ENCODE data around the gene MAP4K4. TPM values are rescaled to one million over a fixed set of nuclear protein-coding genes. Genes with fewer than 3 reads are reported as not detected.

The MAP4K4 gene
- total and polyA plus RNA-seq, 12 donors = 8.7 to 43.1 (median 21.8) TPM

GRCh38 chr2:101722864-101723263 is 25.4 kb downstream of the MAP4K4 start:
- no peaks in the 10 kb centered on the region for H3K9me3 ChIP-seq (replicated peaks in 1 of 3)
- no peaks in the 10 kb centered on the region for H3K36me3 ChIP-seq (replicated peaks in 1 of 2)
- no peak overlapping the region for H3K27ac ChIP-seq
- H3K27me3 ChIP-seq = no peaks in the 10 kb centered on the region
- intact Hi-C loops (cut with DNase I) = no loop called here
- TF ChIP-seq POLR2A (IDR thresholded peaks at IDR 0.05) = no peak
- TF ChIP-seq CTCF (IDR thresholded peaks at IDR 0.05) = no peak
- DNase-seq = no peak
- 83 to 86% (median 84%) methylated on average over 4 of the region's 4 CpGs for WGBS, 4 donors
- no peaks in the 10 kb centered on the region for H3K4me1 ChIP-seq (replicated peaks in 1 of 2)
- no peak overlapping the region for H3K4me3 ChIP-seq

GRCh38 chr2:101723371-101724124 is 26.0 kb downstream of the MAP4K4 start:
- intact Hi-C loops (cut with DNase I) = no loop called here
- H3K4me1 ChIP-seq (replicated peaks in 1 of 2) = no peaks in the 10 kb centered on the region
- no peak for DNase-seq

GRCh38 chr2:101724125-101724474 is 26.6 kb downstream of the MAP4K4 start:
- intact Hi-C loops (cut with DNase I) = no loop called here
- Histone ChIP-seq H3K9me3 (replicated peaks in 1 of 3) (no peaks in the 10 kb centered on the region), H3K36me3 (replicated peaks in 1 of 2) (no peaks in the 10 kb centered on the region), H3K27ac (no peak overlapping the region), H3K27me3 (no peaks in the 10 kb centered on the region), H3K4me1 (replicated peaks in 1 of 2) (no peaks in the 10 kb centered on the region), H3K4me3 (no peak overlapping the region)
- 70 to 80% (median 74%) methylated on average over 3 of the region's 3 CpGs for WGBS, 4 donors
- TF ChIP-seq CTCF (IDR thresholded peaks at IDR 0.05) (no peak), POLR2A (IDR thresholded peaks at IDR 0.05) (no peak)
- DNase-seq = no peak

More at GRCh38 chr2:101723371-101724124, 26.0 kb downstream of the MAP4K4 start:
- Histone ChIP-seq H3K4me3 (no peak overlapping the region), H3K27ac (no peak overlapping the region), H3K27me3 (no peaks in the 10 kb centered on the region), H3K36me3 (replicated peaks in 1 of 2) (no peaks in the 10 kb centered on the region), H3K9me3 (replicated peaks in 1 of 3) (no peaks in the 10 kb centered on the region)
- TF ChIP-seq CTCF (IDR thresholded peaks at IDR 0.05) = no peak
- no peak for TF ChIP-seq POLR2A (IDR thresholded peaks at IDR 0.05)
- 89 to 93% (median 93%) methylated on average over 4 of the region's 4 CpGs for WGBS, 4 donors

DNA sequence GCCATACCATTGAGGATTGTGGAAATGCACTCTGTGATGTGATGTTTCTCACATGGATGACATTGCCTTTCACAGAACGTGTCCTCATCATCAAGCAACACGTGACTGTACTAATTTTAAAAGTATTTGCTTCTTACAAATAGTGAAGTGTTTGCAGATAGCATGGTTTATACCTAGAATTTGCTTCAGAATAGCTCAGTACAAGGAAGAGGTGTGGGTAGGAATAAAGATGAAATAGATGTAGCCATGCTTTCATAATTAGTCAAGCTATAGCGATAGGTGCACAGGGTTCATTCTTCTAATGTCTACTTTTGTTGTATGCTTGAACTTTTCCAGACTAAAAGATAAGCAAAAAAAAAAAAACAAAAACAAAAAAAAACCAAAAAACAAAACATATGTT is 27.5 kb downstream of the MAP4K4 start:
- 92 to 99% (median 96%) methylated on average over 3 of the region's 3 CpGs for WGBS, 4 donors
- intact Hi-C loops (cut with DNase I) = no loop called here

More for the DNA sequence above, 27.5 kb downstream of the MAP4K4 start:
- Histone ChIP-seq H3K9me3 (replicated peaks in 1 of 3) (no peaks in the 10 kb centered on the region), H3K4me3 (no peak overlapping the region), H3K27ac (no peak overlapping the region), H3K4me1 (replicated peaks in 1 of 2) (no peaks in the 10 kb centered on the region), H3K27me3 (no peaks in the 10 kb centered on the region), H3K36me3 (replicated peaks in 1 of 2) (no peaks in the 10 kb centered on the region)
- TF ChIP-seq POLR2A (IDR thresholded peaks at IDR 0.05) (no peak), CTCF (IDR thresholded peaks at IDR 0.05) (no peak)
- DNase-seq = no peak

Data from adrenal gland (tissue), 12 donors.